ENCODE results near the gene HEYL.

DNA sequence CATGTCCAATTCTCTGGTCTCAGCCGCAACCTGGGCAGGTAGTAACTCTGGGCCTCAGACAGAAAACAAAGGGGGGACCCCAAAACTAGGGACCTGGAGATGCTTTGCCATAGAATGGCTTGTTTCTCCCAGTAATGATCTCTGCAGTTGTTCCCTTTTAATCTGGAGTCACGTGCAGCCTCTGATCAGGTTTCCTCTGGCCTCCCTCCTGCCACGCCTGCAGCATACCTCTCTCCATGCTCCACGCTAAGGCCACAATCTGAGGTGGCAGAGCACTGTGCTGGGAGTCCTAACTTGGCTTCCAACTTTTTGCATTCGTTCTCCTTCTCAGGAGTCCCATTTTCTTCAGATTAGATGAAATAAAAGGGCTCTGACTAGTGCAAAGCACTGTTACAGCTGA lies 64.8 kb downstream of the HEYL start:
- TF ChIP-seq, protein P1, sequence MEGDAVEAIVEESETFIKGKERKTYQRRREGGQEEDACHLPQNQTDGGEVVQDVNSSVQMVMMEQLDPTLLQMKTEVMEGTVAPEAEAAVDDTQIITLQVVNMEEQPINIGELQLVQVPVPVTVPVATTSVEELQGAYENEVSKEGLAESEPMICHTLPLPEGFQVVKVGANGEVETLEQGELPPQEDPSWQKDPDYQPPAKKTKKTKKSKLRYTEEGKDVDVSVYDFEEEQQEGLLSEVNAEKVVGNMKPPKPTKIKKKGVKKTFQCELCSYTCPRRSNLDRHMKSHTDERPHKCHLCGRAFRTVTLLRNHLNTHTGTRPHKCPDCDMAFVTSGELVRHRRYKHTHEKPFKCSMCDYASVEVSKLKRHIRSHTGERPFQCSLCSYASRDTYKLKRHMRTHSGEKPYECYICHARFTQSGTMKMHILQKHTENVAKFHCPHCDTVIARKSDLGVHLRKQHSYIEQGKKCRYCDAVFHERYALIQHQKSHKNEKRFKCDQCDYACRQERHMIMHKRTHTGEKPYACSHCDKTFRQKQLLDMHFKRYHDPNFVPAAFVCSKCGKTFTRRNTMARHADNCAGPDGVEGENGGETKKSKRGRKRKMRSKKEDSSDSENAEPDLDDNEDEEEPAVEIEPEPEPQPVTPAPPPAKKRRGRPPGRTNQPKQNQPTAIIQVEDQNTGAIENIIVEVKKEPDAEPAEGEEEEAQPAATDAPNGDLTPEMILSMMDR (IDR thresholded peaks at IDR 0.05) = no peak
- no peak for TF ChIP-seq POLR2A (IDR thresholded peaks at IDR 0.05)
- no peak for TF ChIP-seq POLR2AphosphoS5 (IDR thresholded peaks at IDR 0.05)
